HuH-7 (cell line): ENCODE data around the gene MEGF9.

Experiments used
- DNase-seq: peaks from one replicate; pipeline ENCODE4 v3.0.0; 2011; ENCODE audit warnings: low spot score

Gene MEGF9

GRCh38 chr9:120705174-120705573, 9.1 kb downstream of the MEGF9 start:
- no peak for DNase-seq

- DNase-seq, result no peak
These were observed 12.2 kb downstream of the MEGF9 start for GRCh38 chr9:120702075-120702474.

- DNase-seq, result no peak
These were observed 13.0 kb downstream of the MEGF9 start for GRCh38 chr9:120701248-120701647.

- DNase-seq, result no peak
These were observed 15.5 kb downstream of the MEGF9 start for GRCh38 chr9:120698766-120699165.

GRCh38 chr9:120697448-120697847, 16.8 kb downstream of the MEGF9 start:
- DNase-seq, result no peak

- DNase-seq, result no peak
These were observed 17.6 kb downstream of the MEGF9 start for GRCh38 chr9:120696551-120697230.

- DNase-seq, result no peak
These were observed 19.7 kb downstream of the MEGF9 start for GRCh38 chr9:120694559-120694958.

GRCh38 chr9:120693700-120694008, 20.6 kb downstream of the MEGF9 start:
- peak; percentile 27 for DNase-seq

GRCh38 chr9:120692901-120693699, 21.2 kb downstream of the MEGF9 start:
- DNase-seq, result no peak

GRCh38 chr9:120690372-120690771, 23.9 kb downstream of the MEGF9 start:
- DNase-seq, result no peak

- no peak for DNase-seq
These were observed 24.4 kb downstream of the MEGF9 start for GRCh38 chr9:120689860-120690259.

GRCh38 chr9:120688758-120689157, 25.5 kb downstream of the MEGF9 start:
- DNase-seq, result no peak

GRCh38 chr9:120683150-120683549, 31.1 kb downstream of the MEGF9 start:
- no peak for DNase-seq

GRCh38 chr9:120681121-120681520, 33.1 kb downstream of the MEGF9 start:
- no peak for DNase-seq

- DNase-seq, result no peak
These were observed 33.7 kb downstream of the MEGF9 start for GRCh38 chr9:120680579-120680978.

GRCh38 chr9:120680161-120680560, 34.1 kb downstream of the MEGF9 start:
- no peak for DNase-seq

- no peak for DNase-seq
These were observed 36.3 kb downstream of the MEGF9 start for GRCh38 chr9:120677965-120678364.

GRCh38 chr9:120676767-120677402, 37.4 kb downstream of the MEGF9 start:
- no peak for DNase-seq

- DNase-seq, result no peak
These were observed 45.9 kb downstream of the MEGF9 start for GRCh38 chr9:120668399-120668798.

GRCh38 chr9:120663950-120664349, 50.3 kb downstream of the MEGF9 start:
- no peak for DNase-seq

- DNase-seq, result no peak
These were observed 50.9 kb downstream of the MEGF9 start for GRCh38 chr9:120663380-120663779.

- no peak for DNase-seq
These were observed 51.8 kb downstream of the MEGF9 start for GRCh38 chr9:120662513-120662912.

GRCh38 chr9:120659676-120660075, 54.6 kb downstream of the MEGF9 start:
- no peak for DNase-seq
